Choroid plexus epithelial cell (primary cell): ENCODE data around the gene TBX5.

ENCODE experiments used
- DNase-seq: peaks from one replicate; pipeline ENCODE4 v3.0.0-alpha.2; 2010; ENCODE audit warnings: low read depth
- H3K4me3 ChIP-seq: 2 replicates; pipeline ENCODE4 v1.5.1; 2011; ENCODE audit warnings: low read depth, mild to moderate bottlenecking, control low read depth, low read length, moderate library complexity
- CTCF ChIP-seq: conservative IDR thresholded peaks from 2 replicates; pipeline ENCODE4 v1.5.1; 2011; ENCODE audit warnings: low read depth, mild to moderate bottlenecking, control low read depth, inconsistent platforms, low read length, moderate library complexity

The TBX5 gene

GRCh38 chr12:114371733-114372132 is 34.2 kb downstream of the TBX5 start:
- TF ChIP-seq CTCF, result no peak
- H3K4me3 ChIP-seq, result no peak overlapping the region
- DNase-seq, result no peak

GRCh38 chr12:114371250-114371649 is 34.7 kb downstream of the TBX5 start:
- no peak for DNase-seq
- no peak for TF ChIP-seq CTCF
- no peak overlapping the region for H3K4me3 ChIP-seq

GRCh38 chr12:114368685-114369452 is 37.1 kb downstream of the TBX5 start:
- DNase-seq, result no peak
- TF ChIP-seq CTCF, result no peak
- no peak overlapping the region for H3K4me3 ChIP-seq

GRCh38 chr12:114361992-114362391 is 44.0 kb downstream of the TBX5 start:
- no peak for DNase-seq
- H3K4me3 ChIP-seq, result no peak overlapping the region
- no peak for TF ChIP-seq CTCF

GRCh38 chr12:114361545-114361944 is 44.4 kb downstream of the TBX5 start:
- no peak for TF ChIP-seq CTCF
- H3K4me3 ChIP-seq, result no peak overlapping the region
- DNase-seq, result no peak

- TF ChIP-seq CTCF, result no peak
- no peak overlapping the region for H3K4me3 ChIP-seq
- no peak for DNase-seq
These were observed 45.5 kb downstream of the TBX5 start for GRCh38 chr12:114360485-114360884.
